ENCODE results near the gene AOX1. TPM values are rescaled to one million over a fixed set of nuclear protein-coding genes. Genes with fewer than 3 reads are reported as not detected.

Gene AOX1
- total RNA-seq, 1 experiment from 2014 or later, result 3.5 TPM

GRCh38 chr2:200604571-200605255 lies 18.9 kb downstream of the AOX1 start:
- Histone ChIP-seq H3K23me2 (ENCODE audit: insufficient read length, low read depth, low read length, poor library complexity, severe bottlenecking) (no peaks in the 10 kb centered on the region), H3K9me3 (ENCODE audit: control insufficient read depth, low read depth, low read length) (no peaks in the 10 kb centered on the region), H2AFZ (ENCODE audit: low read length) (no peak overlapping the region), H3T11ph (ENCODE audit: low read length) (no peak overlapping the region), H3K79me2 (ENCODE audit: insufficient read depth, low read length) (no peaks in the 10 kb centered on the region), H2BK5ac (ENCODE audit: insufficient read length, low read length) (no peak overlapping the region), H3K56ac (ENCODE audit: insufficient read length, low read depth, low read length) (no peak overlapping the region), H3K18ac (ENCODE audit: insufficient read length, low read depth, low read length) (no peak overlapping the region), H3K9ac (ENCODE audit: extremely low read depth, insufficient read length, low read length) (no peak overlapping the region), H3K4me1 (ENCODE audit: insufficient read depth, low read length) (no peaks in the 10 kb centered on the region), H2BK15ac (ENCODE audit: low read depth, low read length) (no peak overlapping the region), H2BK12ac (ENCODE audit: insufficient read length, low read depth, low read length) (no peak overlapping the region), H4K91ac (ENCODE audit: insufficient read length, low read depth, low read length) (no peak overlapping the region), H4K8ac (replicated peaks; ENCODE audit: insufficient read length, low read depth, low read length) (no peak overlapping the region), H2AK5ac (ENCODE audit: insufficient read length, low read length) (no peak overlapping the region), H3K4ac (ENCODE audit: low read depth, low read length) (no peak overlapping the region), H3K4me2 (ENCODE audit: insufficient read depth, insufficient read length, low read length) (no peak overlapping the region), H3K23ac (ENCODE audit: insufficient read length, low read depth, low read length) (no peak overlapping the region), H3K27ac (ENCODE audit: insufficient read length, low read depth, low read length) (no peak overlapping the region), H4K20me1 (ENCODE audit: control insufficient read depth, insufficient read depth, insufficient read length) (no peaks in the 10 kb centered on the region), H3K79me1 (ENCODE audit: insufficient read depth, low read depth, low read length, poor library complexity, severe bottlenecking) (no peaks in the 10 kb centered on the region), H4K5ac (ENCODE audit: insufficient read length, low read depth, low read length) (no peak overlapping the region), H3K14ac (ENCODE audit: insufficient read depth, low read length) (no peak overlapping the region), H2BK20ac (ENCODE audit: low read depth, low read length, poor library complexity, severe bottlenecking) (no peak overlapping the region), H2BK120ac (ENCODE audit: low read depth, low read length, poor library complexity, severe bottlenecking) (no peak overlapping the region), H3K27me3 (ENCODE audit: insufficient read depth, low read length) (no peaks in the 10 kb centered on the region)
- H3K36me3 Mint-ChIP-seq (ENCODE audit: insufficient read depth in 1 of 3, low read depth in 3 of 3), result peaks cover 0 to 17% (median 15%) of the 10 kb centered on the region in 3 experiments; a peak in 3 of 7 replicates
- no peak for DNase-seq
- H3K27ac Mint-ChIP-seq, result no peak overlapping the region
- H3K4me3 Mint-ChIP-seq, result no peak overlapping the region
- TF ChIP-seq, protein P1, sequence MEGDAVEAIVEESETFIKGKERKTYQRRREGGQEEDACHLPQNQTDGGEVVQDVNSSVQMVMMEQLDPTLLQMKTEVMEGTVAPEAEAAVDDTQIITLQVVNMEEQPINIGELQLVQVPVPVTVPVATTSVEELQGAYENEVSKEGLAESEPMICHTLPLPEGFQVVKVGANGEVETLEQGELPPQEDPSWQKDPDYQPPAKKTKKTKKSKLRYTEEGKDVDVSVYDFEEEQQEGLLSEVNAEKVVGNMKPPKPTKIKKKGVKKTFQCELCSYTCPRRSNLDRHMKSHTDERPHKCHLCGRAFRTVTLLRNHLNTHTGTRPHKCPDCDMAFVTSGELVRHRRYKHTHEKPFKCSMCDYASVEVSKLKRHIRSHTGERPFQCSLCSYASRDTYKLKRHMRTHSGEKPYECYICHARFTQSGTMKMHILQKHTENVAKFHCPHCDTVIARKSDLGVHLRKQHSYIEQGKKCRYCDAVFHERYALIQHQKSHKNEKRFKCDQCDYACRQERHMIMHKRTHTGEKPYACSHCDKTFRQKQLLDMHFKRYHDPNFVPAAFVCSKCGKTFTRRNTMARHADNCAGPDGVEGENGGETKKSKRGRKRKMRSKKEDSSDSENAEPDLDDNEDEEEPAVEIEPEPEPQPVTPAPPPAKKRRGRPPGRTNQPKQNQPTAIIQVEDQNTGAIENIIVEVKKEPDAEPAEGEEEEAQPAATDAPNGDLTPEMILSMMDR (conservative IDR thresholded peaks at IDR 0.05), result no peak
- H3K27me3 Mint-ChIP-seq (ENCODE audit: low read depth), result no peaks in the 10 kb centered on the region
- H3K4me1 Mint-ChIP-seq, result no peaks in the 10 kb centered on the region
- WGBS (ENCODE audit: extremely low coverage, insufficient read length, low lambda C conversion rate), result no CpG with 5 or more reads among the region's 5 CpGs
- peaks cover 0 to 5% of the 10 kb centered on the region in 2 experiments; a peak in 1 of 5 replicates for H3K9me3 Mint-ChIP-seq

Data from H9 (cell line).